ENCODE measurements around the gene PNPLA5.

The PNPLA5 gene

DNA sequence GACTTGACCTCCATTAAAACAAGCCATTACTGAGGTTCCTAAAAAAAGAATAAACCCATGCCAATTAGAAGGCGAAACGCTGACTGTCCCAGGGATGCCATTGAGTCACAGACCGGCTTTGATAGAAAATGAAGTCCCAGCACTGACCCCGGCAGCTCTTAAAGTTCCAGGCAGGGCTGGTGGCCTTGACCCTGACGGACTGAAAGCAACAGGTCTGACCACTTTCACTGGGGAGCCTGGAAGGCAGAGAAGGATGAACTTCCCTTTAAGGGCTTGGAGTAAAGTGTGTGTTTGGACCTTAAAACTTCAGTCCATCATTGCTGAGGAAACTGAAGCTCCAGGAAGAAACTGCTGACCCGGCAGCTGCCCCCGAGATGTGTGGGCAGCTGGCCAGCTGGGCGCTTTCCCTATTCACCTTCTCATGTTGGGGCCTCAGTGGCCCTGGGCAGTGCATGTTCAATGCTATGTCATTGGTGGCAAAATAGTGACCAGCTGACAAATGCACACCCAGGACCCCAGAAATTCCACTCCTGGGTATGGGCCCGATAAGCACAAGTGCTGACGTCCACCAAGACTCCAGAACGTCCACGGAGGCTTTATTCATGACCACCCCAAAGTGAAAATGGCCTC is 60.8 kb downstream of the PNPLA5 start:
- TF ChIP-seq FOXM1 (IDR thresholded peaks at IDR 0.05; ENCODE audit: borderline replicate concordance, low read depth) (no peak), ZBTB7A (IDR thresholded peaks at IDR 0.05; ENCODE audit: low read depth) (no peak), TAF1 (IDR thresholded peaks at IDR 0.05; ENCODE audit: low read depth) (no peak), CREB1 (IDR thresholded peaks at IDR 0.05; ENCODE audit: low read depth) (no peak), RAD21 (IDR thresholded peaks at IDR 0.05; ENCODE audit: low read depth) (no peak), TEAD4 (IDR thresholded peaks at IDR 0.05) (no peak), TCF12 (IDR thresholded peaks at IDR 0.05; ENCODE audit: low read depth) (no peak), EGR1 (IDR thresholded peaks at IDR 0.05) (no peak)
- TF ChIP-seq, protein P1, sequence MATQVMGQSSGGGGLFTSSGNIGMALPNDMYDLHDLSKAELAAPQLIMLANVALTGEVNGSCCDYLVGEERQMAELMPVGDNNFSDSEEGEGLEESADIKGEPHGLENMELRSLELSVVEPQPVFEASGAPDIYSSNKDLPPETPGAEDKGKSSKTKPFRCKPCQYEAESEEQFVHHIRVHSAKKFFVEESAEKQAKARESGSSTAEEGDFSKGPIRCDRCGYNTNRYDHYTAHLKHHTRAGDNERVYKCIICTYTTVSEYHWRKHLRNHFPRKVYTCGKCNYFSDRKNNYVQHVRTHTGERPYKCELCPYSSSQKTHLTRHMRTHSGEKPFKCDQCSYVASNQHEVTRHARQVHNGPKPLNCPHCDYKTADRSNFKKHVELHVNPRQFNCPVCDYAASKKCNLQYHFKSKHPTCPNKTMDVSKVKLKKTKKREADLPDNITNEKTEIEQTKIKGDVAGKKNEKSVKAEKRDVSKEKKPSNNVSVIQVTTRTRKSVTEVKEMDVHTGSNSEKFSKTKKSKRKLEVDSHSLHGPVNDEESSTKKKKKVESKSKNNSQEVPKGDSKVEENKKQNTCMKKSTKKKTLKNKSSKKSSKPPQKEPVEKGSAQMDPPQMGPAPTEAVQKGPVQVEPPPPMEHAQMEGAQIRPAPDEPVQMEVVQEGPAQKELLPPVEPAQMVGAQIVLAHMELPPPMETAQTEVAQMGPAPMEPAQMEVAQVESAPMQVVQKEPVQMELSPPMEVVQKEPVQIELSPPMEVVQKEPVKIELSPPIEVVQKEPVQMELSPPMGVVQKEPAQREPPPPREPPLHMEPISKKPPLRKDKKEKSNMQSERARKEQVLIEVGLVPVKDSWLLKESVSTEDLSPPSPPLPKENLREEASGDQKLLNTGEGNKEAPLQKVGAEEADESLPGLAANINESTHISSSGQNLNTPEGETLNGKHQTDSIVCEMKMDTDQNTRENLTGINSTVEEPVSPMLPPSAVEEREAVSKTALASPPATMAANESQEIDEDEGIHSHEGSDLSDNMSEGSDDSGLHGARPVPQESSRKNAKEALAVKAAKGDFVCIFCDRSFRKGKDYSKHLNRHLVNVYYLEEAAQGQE (IDR thresholded peaks at IDR 0.05; ENCODE audit: low read depth): no peak
- TF ChIP-seq, protein P2, sequence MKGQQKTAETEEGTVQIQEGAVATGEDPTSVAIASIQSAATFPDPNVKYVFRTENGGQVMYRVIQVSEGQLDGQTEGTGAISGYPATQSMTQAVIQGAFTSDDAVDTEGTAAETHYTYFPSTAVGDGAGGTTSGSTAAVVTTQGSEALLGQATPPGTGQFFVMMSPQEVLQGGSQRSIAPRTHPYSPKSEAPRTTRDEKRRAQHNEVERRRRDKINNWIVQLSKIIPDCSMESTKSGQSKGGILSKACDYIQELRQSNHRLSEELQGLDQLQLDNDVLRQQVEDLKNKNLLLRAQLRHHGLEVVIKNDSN (IDR thresholded peaks at IDR 0.05): no peak
- TF ChIP-seq, protein P3, sequence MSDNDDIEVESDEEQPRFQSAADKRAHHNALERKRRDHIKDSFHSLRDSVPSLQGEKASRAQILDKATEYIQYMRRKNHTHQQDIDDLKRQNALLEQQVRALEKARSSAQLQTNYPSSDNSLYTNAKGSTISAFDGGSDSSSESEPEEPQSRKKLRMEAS (IDR thresholded peaks at IDR 0.05): no peak

DNA sequence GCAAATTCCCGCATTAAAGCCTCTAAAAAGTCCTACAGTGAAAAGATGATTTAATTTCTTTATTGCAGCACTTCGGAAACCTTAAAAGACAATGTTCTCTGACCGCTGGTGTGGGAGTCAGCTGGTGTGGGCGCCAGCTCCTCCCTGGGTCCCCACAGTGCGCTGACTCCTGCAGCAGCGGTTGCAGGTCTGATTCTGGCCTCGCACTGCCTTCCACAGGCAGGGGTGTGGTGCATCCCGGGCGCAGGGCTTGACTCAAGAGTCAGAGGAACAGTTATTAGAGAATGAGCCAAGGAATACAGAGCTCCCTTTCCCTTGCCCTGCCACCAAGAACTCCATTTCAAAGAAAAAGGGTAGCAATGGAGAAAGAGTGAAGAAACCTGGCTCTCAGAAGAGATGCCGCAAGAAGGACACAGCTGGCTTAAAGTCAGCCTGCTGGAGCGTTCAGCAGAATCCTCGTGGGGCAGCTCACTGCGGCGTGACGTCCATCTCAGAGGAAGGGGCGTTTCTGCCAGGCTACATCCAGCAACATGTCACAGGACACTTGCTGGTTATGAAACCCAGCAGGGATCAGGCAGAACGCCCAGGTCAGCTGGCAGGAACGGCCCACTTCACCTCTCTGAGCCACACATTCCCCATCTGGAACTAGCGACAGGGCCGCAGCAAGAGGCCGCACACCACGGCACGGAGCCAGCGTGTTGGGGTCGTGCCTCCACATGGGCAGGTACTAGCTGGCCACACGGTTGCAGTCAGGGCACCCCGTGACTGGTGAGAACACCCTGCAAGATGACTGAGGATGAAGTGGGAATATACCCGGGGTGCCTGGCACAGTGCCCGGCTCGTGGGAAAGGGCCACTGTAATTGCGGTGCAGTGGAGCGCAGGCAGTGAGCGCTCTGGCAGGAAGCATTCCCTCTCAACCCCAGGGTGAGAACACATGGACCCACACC is 61.6 kb downstream of the PNPLA5 start:
- peak; percentile 65 for TF ChIP-seq NFIC (IDR thresholded peaks at IDR 0.05)
- TF ChIP-seq EGR1 (IDR thresholded peaks at IDR 0.05): no peak
- 0 out of 2 replicates have a peak, but pooled peaks have one; percentile 15 for TF ChIP-seq TCF12 (IDR thresholded peaks at IDR 0.05; ENCODE audit: low read depth)

Measured in Ishikawa (cell line).